ENCODE measurements around the gene CYREN.

Gene CYREN

GRCh38 chr7:135170274-135170997 lies at the start of gene CYREN:
CYREN (minus strand) TSS chr7:135170707; CDS start chr7:135168922, 1,785 bp downstream.
- DNase-seq (ENCODE audit: low spot score), result peak; percentile 98

- DNase-seq (ENCODE audit: low spot score), result peak; percentile 78
These were observed 47.4 kb upstream of the CYREN start for GRCh38 chr7:135217645-135218509.

- DNase-seq (ENCODE audit: low spot score), result peak; percentile 20
These were observed 45.2 kb upstream of the CYREN start for GRCh38 chr7:135215698-135216097.

GRCh38 chr7:135215180-135215579 lies 44.7 kb upstream of the CYREN start:
- DNase-seq (ENCODE audit: low spot score), result no peak

- no peak for DNase-seq (ENCODE audit: low spot score)
These were observed 43.3 kb upstream of the CYREN start for GRCh38 chr7:135213831-135214230.

GRCh38 chr7:135211946-135212685 lies 41.6 kb upstream of the CYREN start:
- peak; percentile 12 for DNase-seq (ENCODE audit: low spot score)

GRCh38 chr7:135211179-135211945 lies 40.9 kb upstream of the CYREN start, which contains the start of gene WDR91:
WDR91 (minus strand) TSS chr7:135211526; CDS start chr7:135211502, 24 bp downstream.
- DNase-seq (ENCODE audit: low spot score), result peak; percentile 95

GRCh38 chr7:135210888-135211178 lies 40.3 kb upstream of the CYREN start:
- DNase-seq (ENCODE audit: low spot score), result peak; percentile 44

GRCh38 chr7:135209225-135209834 lies 38.8 kb upstream of the CYREN start:
- DNase-seq (ENCODE audit: low spot score), result peak; percentile 47

GRCh38 chr7:135208102-135208793 lies 37.7 kb upstream of the CYREN start:
- DNase-seq (ENCODE audit: low spot score), result peak; percentile 87

GRCh38 chr7:135207406-135208101 lies 37.0 kb upstream of the CYREN start:
- DNase-seq (ENCODE audit: low spot score), result peak; percentile 74

GRCh38 chr7:135206941-135207391 lies 36.5 kb upstream of the CYREN start:
- DNase-seq (ENCODE audit: low spot score), result no peak

- no peak for DNase-seq (ENCODE audit: low spot score)
These were observed 35.3 kb upstream of the CYREN start for GRCh38 chr7:135205850-135206249.

- peak; percentile 71 for DNase-seq (ENCODE audit: low spot score)
These were observed 34.4 kb upstream of the CYREN start for GRCh38 chr7:135204876-135205275.

- DNase-seq (ENCODE audit: low spot score), result peak; percentile 92
These were observed 33.8 kb upstream of the CYREN start for GRCh38 chr7:135204341-135204749.

- no peak for DNase-seq (ENCODE audit: low spot score)
These were observed 30.8 kb upstream of the CYREN start for GRCh38 chr7:135201350-135201749.

- DNase-seq (ENCODE audit: low spot score), result peak; percentile 51
These were observed 30.4 kb upstream of the CYREN start for GRCh38 chr7:135200821-135201331.

GRCh38 chr7:135199439-135199838 lies 28.9 kb upstream of the CYREN start:
- no peak for DNase-seq (ENCODE audit: low spot score)

- no peak for DNase-seq (ENCODE audit: low spot score)
These were observed 27.6 kb upstream of the CYREN start for GRCh38 chr7:135197906-135198655.
